Measurements from ENCODE around the gene FAM234B. TPM values are rescaled to one million over a fixed set of nuclear protein-coding genes. Genes with fewer than 3 reads are reported as not detected.

The FAM234B gene
- total RNA-seq, 1 donor from 2014 or later = 9.6 TPM

- TF ChIP-seq CTCF (IDR thresholded peaks at IDR 0.05) = no peak
- Histone ChIP-seq H3K27ac (peak overlapping the region; percentile 12), H3K27me3 (no peaks in the 10 kb centered on the region), H3K4me1 (no peaks in the 10 kb centered on the region), H3K9me3 (no peaks in the 10 kb centered on the region), H3K4me3 (no peak overlapping the region), H3K36me3 (no peaks in the 10 kb centered on the region)
- ATAC-seq (peak; percentile 57), DNase-seq (no peak)
- intact Hi-C loops (cut with DNase I) = no loop called here
Observed at GRCh38 chr12:13114251-13115052, 70.3 kb downstream of the FAM234B start.

GRCh38 chr12:13116259-13116658 lies 72.1 kb downstream of the FAM234B start:
- Histone ChIP-seq H3K4me3 (no peak overlapping the region), H3K27me3 (no peaks in the 10 kb centered on the region), H3K4me1 (no peaks in the 10 kb centered on the region), H3K36me3 (no peaks in the 10 kb centered on the region), H3K27ac (no peak overlapping the region), H3K9me3 (no peaks in the 10 kb centered on the region)
- DNase-seq (no peak), ATAC-seq (no peak)
- intact Hi-C loops (cut with DNase I) = no loop called here
- no peak for TF ChIP-seq CTCF (IDR thresholded peaks at IDR 0.05)

- no peaks in the 10 kb centered on the region for H3K36me3 ChIP-seq
- no peaks in the 10 kb centered on the region for H3K27me3 ChIP-seq
- no peak overlapping the region for H3K4me3 ChIP-seq
- H3K9me3 ChIP-seq = no peaks in the 10 kb centered on the region
- H3K27ac ChIP-seq = no peak overlapping the region
- ATAC-seq = no peak
- intact Hi-C loops (cut with DNase I) = no loop called here
- DNase-seq = no peak
- H3K4me1 ChIP-seq = no peaks in the 10 kb centered on the region
- no peak for TF ChIP-seq CTCF (IDR thresholded peaks at IDR 0.05)
Observed at GRCh38 chr12:13117029-13117428, 72.8 kb downstream of the FAM234B start.

- Histone ChIP-seq H3K36me3 (no peaks in the 10 kb centered on the region), H3K9me3 (no peaks in the 10 kb centered on the region), H3K4me1 (no peaks in the 10 kb centered on the region), H3K4me3 (no peak overlapping the region), H3K27me3 (no peaks in the 10 kb centered on the region), H3K27ac (no peak overlapping the region)
- no peak for TF ChIP-seq CTCF (IDR thresholded peaks at IDR 0.05)
- intact Hi-C loops (cut with DNase I) = no loop called here
- ATAC-seq = no peak
- DNase-seq = no peak
Observed at GRCh38 chr12:13119826-13120225, 75.6 kb downstream of the FAM234B start.

GRCh38 chr12:13120413-13120812 lies 76.2 kb downstream of the FAM234B start:
- no peak for DNase-seq
- no peak for ATAC-seq
- Histone ChIP-seq H3K36me3 (no peaks in the 10 kb centered on the region), H3K4me1 (no peaks in the 10 kb centered on the region), H3K9me3 (no peaks in the 10 kb centered on the region), H3K27ac (no peak overlapping the region), H3K4me3 (no peak overlapping the region), H3K27me3 (no peaks in the 10 kb centered on the region)
- intact Hi-C loops (cut with DNase I) = no loop called here
- no peak for TF ChIP-seq CTCF (IDR thresholded peaks at IDR 0.05)
